ENCODE results near the gene APOBEC3G. TPM values are rescaled to one million over a fixed set of nuclear protein-coding genes. Genes with fewer than 3 reads are reported as not detected.
A peak's percentile ranks its signal among the peaks of the same experiment; 100 is the strongest.

The APOBEC3G gene
- total RNA-seq, 1 donor from 2014 or later = 3.4 TPM

DNA sequence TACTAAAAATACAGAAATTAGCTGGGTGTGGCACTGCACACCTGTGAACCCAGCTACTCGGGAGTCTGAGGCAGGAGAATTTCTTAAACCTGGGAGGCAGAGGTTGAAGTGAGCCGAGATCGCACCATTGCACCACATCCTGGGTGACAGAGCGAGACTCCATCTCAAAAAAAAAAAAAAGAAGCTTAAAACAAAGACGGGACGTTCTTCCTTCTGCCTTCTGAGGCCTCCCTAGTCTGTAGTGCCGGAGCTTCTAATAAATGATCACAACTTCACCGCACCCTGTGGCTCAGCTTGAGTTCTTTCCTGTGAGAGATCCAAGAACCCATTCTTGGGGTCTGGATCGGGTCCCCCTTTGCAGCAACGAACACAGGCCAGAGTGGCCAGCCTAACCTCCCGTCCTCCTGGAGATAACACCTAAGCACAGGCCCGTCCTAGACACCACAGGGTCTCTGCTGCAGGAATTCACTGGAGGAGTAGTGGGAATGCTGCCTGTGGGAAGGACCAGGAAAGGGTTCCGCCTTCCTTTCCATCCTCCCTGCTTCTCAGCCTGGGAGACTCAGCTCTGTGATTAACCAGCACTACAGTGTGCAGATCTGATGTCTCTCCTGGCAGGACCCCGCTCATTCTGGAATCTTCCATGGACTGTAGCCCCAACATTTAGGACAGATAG lies 17.8 kb downstream of the APOBEC3G start:
- Histone ChIP-seq H3K27me3 (ENCODE audit: control insufficient read depth, insufficient read depth, low read length) (no peaks in the 10 kb centered on the region), H3K36me3 (ENCODE audit: control insufficient read depth, insufficient read depth, low read length) (no peaks in the 10 kb centered on the region), H3K4me3 (ENCODE audit: low read depth, low read length) (no peak overlapping the region)
- TF ChIP-seq, protein P1, sequence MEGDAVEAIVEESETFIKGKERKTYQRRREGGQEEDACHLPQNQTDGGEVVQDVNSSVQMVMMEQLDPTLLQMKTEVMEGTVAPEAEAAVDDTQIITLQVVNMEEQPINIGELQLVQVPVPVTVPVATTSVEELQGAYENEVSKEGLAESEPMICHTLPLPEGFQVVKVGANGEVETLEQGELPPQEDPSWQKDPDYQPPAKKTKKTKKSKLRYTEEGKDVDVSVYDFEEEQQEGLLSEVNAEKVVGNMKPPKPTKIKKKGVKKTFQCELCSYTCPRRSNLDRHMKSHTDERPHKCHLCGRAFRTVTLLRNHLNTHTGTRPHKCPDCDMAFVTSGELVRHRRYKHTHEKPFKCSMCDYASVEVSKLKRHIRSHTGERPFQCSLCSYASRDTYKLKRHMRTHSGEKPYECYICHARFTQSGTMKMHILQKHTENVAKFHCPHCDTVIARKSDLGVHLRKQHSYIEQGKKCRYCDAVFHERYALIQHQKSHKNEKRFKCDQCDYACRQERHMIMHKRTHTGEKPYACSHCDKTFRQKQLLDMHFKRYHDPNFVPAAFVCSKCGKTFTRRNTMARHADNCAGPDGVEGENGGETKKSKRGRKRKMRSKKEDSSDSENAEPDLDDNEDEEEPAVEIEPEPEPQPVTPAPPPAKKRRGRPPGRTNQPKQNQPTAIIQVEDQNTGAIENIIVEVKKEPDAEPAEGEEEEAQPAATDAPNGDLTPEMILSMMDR (IDR thresholded peaks at IDR 0.05; ENCODE audit: insufficient read depth, low read length, severe bottlenecking) = no peak
- FAIRE-seq (no peak), DNase-seq (ENCODE audit: low read depth) (no peak)

GRCh38 chr22:39095971-39096370 lies 18.9 kb downstream of the APOBEC3G start:
- DNase-seq (ENCODE audit: low read depth) (no peak), FAIRE-seq (no peak)
- Histone ChIP-seq H3K27me3 (ENCODE audit: control insufficient read depth, insufficient read depth, low read length) (no peaks in the 10 kb centered on the region), H3K4me3 (ENCODE audit: low read depth, low read length) (no peak overlapping the region), H3K36me3 (ENCODE audit: control insufficient read depth, insufficient read depth, low read length) (no peaks in the 10 kb centered on the region)
- TF ChIP-seq, protein P1 (IDR thresholded peaks at IDR 0.05; ENCODE audit: insufficient read depth, low read length, severe bottlenecking) = no peak

- H3K36me3 ChIP-seq (ENCODE audit: control insufficient read depth, insufficient read depth, low read length) = no peaks in the 10 kb centered on the region
- DNase-seq (ENCODE audit: low read depth) = peak; percentile 88
- no peak for FAIRE-seq
- H3K27me3 ChIP-seq (ENCODE audit: control insufficient read depth, insufficient read depth, low read length) = no peaks in the 10 kb centered on the region
- TF ChIP-seq, protein P1 (IDR thresholded peaks at IDR 0.05; ENCODE audit: insufficient read depth, low read length, severe bottlenecking) = peak; percentile 3
- H3K4me3 ChIP-seq (ENCODE audit: low read depth, low read length) = no peak within 1 kb of the TSS
Measured at GRCh38 chr22:39097098-39098020, 20.3 kb downstream of the APOBEC3G start, which contains the start of gene APOBEC3H. Gene APOBEC3H, plus strand, starts transcription at chr22:39097244. Its CDS starts 3,035 bp downstream, at chr22:39100279.

- no peak for FAIRE-seq
- Histone ChIP-seq H3K27me3 (ENCODE audit: control insufficient read depth, insufficient read depth, low read length) (no peaks in the 10 kb centered on the region), H3K4me3 (ENCODE audit: low read depth, low read length) (no peak overlapping the region), H3K36me3 (ENCODE audit: control insufficient read depth, insufficient read depth, low read length) (no peaks in the 10 kb centered on the region)
- TF ChIP-seq, protein P1 (IDR thresholded peaks at IDR 0.05; ENCODE audit: insufficient read depth, low read length, severe bottlenecking) = no peak
- no peak for DNase-seq (ENCODE audit: low read depth)
Measured at GRCh38 chr22:39098026-39098425, 21.0 kb downstream of the APOBEC3G start.

DNA sequence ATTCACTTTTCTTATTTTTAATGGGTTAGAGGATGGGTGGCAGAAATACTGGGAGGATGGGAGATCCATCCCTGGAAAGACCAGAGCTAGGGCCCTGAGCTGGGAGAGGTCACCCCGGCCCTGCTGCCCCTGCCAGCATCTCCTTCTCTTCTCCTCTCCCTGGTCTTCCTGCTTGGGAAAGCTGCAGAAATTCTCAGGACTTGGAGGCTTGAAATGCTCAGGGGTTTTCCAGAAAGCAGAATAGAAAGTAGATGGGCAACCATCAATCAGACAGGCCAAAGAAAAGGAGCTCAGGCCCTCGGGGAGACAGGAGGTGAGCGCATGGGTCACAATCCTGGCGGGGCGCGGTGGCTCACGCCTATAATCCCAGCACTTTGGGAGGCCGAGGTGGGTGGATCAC lies 21.5 kb downstream of the APOBEC3G start:
- no peaks in the 10 kb centered on the region for H3K36me3 ChIP-seq (ENCODE audit: control insufficient read depth, insufficient read depth, low read length)
- no peak overlapping the region for H3K4me3 ChIP-seq (ENCODE audit: low read depth, low read length)
- H3K27me3 ChIP-seq (ENCODE audit: control insufficient read depth, insufficient read depth, low read length) = no peaks in the 10 kb centered on the region
- DNase-seq (ENCODE audit: low read depth) (no peak), FAIRE-seq (no peak)
- TF ChIP-seq, protein P1 (IDR thresholded peaks at IDR 0.05; ENCODE audit: insufficient read depth, low read length, severe bottlenecking) = no peak
